GM15510 (cell line): ENCODE results near the gene SYT3.

Experiments used
- POLR2A ChIP-seq: IDR thresholded peaks from 3 replicates; pipeline ENCODE4 v1.6.1; 2011; ENCODE audit warnings: borderline replicate concordance; ENCODE audit not compliant: insufficient read length; ENCODE audit errors: extremely low read depth

Gene SYT3

DNA sequence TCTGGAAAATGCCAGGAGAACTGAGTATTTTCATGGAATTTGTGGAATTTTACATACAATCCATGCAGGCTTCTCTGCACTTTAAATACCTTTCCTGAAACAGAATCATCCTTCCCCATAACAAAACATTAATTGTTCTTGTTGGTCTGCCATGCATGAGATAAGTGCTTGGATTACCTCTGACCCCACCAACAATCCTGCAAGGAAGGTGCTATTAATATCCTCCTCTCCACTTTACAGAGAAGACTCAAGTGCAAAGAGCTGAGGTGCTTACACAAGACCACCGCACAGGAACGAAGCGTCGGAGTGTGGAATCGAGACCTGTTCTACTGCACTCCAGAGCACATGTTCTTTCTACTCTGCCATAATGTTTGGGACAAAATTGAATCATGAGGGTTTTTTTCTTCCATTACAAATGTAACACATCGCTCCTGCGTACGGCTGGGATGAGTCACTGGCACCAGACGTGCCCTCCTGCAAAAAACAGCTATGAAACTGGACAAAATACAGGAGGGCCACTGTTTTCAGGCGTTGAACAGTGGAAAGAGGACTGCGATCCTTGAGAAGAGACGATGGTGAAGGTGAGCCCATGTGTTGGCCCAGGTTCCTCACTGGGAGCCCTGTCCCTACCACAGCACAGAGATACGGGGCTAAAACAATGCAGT is 58.6 kb downstream of the SYT3 start:
- TF ChIP-seq POLR2A, result no peak

DNA sequence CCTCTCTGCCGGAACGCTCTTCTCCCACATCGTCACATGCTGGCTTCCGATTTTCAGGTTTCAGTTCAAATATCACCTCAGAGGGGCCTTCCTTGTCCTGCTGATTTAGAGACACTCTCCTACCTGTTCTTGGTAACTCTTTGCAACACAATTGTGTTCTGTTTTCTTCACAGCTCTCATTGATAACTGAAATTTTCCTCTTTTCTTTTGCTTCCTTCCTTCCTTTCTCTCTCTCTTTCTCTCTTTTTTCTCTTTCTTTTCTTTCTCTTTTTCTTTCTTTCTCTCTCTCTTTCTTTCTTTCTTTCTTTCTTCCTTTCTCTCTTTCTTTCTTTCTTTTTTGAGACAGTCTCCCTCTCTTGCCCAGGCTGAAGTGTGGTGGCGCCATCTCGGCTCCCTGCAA is 59.4 kb downstream of the SYT3 start:
- no peak for TF ChIP-seq POLR2A

DNA sequence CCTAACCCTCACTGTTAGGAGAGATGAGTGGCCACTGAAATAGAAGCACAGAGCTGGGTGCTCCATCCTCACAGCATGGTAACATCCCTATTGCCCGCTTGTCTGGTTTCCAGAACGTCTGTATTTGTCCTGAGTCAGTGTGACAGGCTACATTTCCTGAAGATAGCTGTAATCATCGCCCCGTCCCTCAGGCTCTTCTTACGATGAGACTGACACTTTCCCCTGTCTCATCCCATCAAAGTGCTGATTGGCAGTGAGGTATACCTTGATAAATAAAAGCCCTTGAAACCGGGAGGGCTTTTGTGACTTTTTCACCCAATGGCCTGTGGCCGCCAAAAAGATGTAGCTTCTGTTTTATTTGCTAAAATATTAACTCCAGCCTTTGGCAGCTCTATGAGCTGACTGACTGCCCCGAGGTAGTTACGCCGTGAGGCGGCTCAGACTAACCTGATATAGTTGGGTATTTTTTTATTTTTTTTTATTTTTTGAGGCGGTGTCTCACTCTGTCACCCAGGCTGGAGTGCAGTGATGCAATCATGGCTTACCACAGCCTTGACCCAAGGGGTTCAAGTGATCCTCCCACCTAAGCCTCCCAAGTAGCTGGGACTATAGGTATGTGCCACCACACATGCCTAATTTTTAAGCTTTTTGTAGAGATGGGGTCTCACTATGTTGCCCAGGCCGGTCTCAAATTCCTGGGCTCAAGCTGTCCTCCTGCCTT is 65.8 kb downstream of the SYT3 start:
- no peak for TF ChIP-seq POLR2A
